ENCODE data around the gene MTX2. TPM values are rescaled to one million over a fixed set of nuclear protein-coding genes. Genes with fewer than 3 reads are reported as not detected.

Gene MTX2
- total and polyA plus RNA-seq, 2 experiments from 2014 or later, result 47.9 to 61.8 TPM

DNA sequence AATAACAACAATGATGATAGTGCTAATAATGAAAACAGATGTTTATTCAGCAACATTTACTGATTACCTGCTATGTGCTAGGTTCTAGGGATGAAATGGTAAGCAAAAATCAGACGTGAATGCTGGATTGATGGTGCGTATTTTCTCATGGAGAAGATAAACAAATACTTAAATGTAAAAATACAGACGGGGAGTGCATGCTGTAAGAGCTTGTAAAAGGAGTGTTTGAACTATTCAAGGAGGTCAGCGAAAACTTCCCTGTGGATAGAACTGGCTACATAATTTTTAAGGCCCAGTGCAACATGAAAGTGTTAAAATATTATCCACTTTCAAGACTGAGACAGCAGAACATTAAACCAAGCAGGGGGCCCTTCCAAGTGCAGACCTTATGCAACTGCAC is 22.1 kb downstream of the MTX2 start:
- Histone ChIP-seq H3K36me3 (ENCODE audit: low read depth) (no peaks in the 10 kb centered on the region), H4K20me1 (ENCODE audit: insufficient read depth) (no peaks in the 10 kb centered on the region), H3K9me3 (ENCODE audit: low read depth) (no peaks in the 10 kb centered on the region), H3K79me2 (ENCODE audit: insufficient read depth) (peaks cover 98% of the 10 kb centered on the region), H3K4me3 (no peak overlapping the region), H3K27me3 (replicated peaks; ENCODE audit: insufficient read depth) (no peaks in the 10 kb centered on the region), H3F3A (ENCODE audit: insufficient read depth) (no peaks in the 10 kb centered on the region), H3K27ac (no peak overlapping the region), H3K9me2 (ENCODE audit: insufficient read depth) (no peaks in the 10 kb centered on the region), H3K4me1 (ENCODE audit: insufficient read depth) (peaks cover 7% of the 10 kb centered on the region), H3K4me2 (ENCODE audit: unreplicated experiment) (no peak overlapping the region), H3K9ac (no peak overlapping the region), H2AFZ (no peak overlapping the region)
- no peak for DNase-seq
- in situ Hi-C loops (cut with MboI), result no loop called here
- TF ChIP-seq EZH2phosphoT487 (IDR thresholded peaks at IDR 0.05; ENCODE audit: insufficient read depth, low read depth) (no peak), EZH2 (IDR thresholded peaks at IDR 0.05; ENCODE audit: insufficient read depth, poor library complexity, severe bottlenecking) (no peak)
- WGBS, 2 experiments (ENCODE audit: low coverage in 1 of 2, low lambda C conversion rate in 2 of 2, missing lambda C conversion rate in 2 of 2), result 87 to 90% methylated on average over 4 of the region's 4 CpGs

DNA sequence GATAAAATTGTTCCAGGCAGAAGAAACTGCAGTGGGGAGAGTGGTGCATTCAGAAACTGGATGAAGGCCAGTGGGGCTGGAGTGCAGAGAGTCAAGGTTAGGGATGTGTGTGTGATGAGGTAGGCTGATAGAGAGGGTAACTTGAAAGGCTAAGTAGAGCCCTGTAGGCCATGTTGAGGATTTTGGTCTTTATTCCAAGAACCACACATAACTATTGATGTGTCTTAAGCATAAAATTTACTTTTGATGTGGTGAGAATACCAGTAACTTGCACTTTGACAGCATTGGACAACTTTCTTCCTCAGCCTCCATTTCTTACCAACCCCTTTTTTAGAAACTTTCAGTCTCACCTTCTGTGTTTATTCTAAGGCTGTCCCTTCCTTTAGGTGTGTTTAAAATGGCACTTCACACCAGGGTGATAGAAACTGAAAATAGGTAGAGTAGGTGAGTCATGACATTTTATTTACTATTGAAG is 22.6 kb downstream of the MTX2 start:
- Histone ChIP-seq H3K4me3 (no peak overlapping the region), H3K79me2 (ENCODE audit: insufficient read depth) (peaks cover 98% of the 10 kb centered on the region)

DNA sequence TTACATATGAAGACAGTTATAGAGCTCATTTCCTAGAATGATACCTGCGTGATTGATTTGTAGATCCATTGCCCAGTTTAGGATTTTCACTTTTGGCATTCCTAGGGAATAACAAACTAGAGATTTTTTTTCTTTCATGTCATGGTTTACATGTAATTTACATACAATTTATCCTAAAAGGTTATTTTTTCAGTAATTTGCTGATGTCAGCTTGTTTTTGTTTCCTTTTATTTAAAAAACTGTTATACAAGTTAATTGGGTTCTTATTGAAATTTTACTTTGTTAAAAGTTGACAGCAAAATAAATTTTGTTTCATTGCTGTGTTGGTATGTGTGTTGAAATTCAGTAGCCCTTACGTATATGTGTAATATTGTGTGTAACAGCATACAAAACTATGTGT is 23.4 kb downstream of the MTX2 start:
- no peak overlapping the region for H3K4me2 ChIP-seq (ENCODE audit: unreplicated experiment)

More for the DNA sequence above, 22.6 kb downstream of the MTX2 start:
- no peak for TF ChIP-seq EZH2phosphoT487 (IDR thresholded peaks at IDR 0.05; ENCODE audit: insufficient read depth, low read depth)
- TF ChIP-seq EZH2 (IDR thresholded peaks at IDR 0.05; ENCODE audit: insufficient read depth, poor library complexity, severe bottlenecking), result no peak
- no peak overlapping the region for H3K27ac ChIP-seq
- DNase-seq, result no peak
- H3K36me3 ChIP-seq (ENCODE audit: low read depth), result no peaks in the 10 kb centered on the region
- no peaks in the 10 kb centered on the region for H3K9me3 ChIP-seq (ENCODE audit: low read depth)
- H3K27me3 ChIP-seq (replicated peaks; ENCODE audit: insufficient read depth), result no peaks in the 10 kb centered on the region
- peaks cover 11% of the 10 kb centered on the region for H3K4me1 ChIP-seq (ENCODE audit: insufficient read depth)
- in situ Hi-C loops (cut with MboI), result no loop called here
- H2AFZ ChIP-seq, result no peak overlapping the region
- H3K4me2 ChIP-seq (ENCODE audit: unreplicated experiment), result no peak overlapping the region
- no peak overlapping the region for H3K9ac ChIP-seq
- 0 out of 2 replicates have a peak, but pooled peaks cover 4% of the 10 kb centered on the region for H4K20me1 ChIP-seq (ENCODE audit: insufficient read depth)
- H3K9me2 ChIP-seq (ENCODE audit: insufficient read depth), result no peaks in the 10 kb centered on the region
- no peaks in the 10 kb centered on the region for H3F3A ChIP-seq (ENCODE audit: insufficient read depth)

DNA sequence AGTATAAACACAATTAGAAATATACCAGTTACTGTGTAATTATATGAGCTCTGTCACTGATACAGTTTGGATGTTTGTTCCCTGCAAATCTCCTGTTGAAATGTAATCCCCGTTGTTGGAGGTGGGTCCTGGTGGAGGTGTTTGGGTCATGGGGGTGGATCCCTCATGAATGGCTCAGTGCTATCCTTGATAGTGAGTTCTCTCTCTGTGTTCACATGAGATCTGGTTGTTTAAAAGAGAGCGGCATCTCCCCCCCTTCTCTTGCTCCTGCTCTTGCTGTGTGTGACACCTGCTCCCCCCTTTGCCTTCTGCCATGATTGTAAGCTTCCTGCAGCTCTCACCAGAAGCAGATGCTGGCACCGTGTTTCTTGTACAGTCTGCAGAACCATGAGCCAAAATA is 24.1 kb downstream of the MTX2 start:
- Histone ChIP-seq H3K4me1 (ENCODE audit: insufficient read depth) (peaks cover 13% of the 10 kb centered on the region), H2AFZ (no peak overlapping the region), H3K4me2 (ENCODE audit: unreplicated experiment) (no peak overlapping the region), H3K27ac (no peak overlapping the region), H3K9ac (no peak overlapping the region), H4K20me1 (ENCODE audit: insufficient read depth) (0 out of 2 replicates have a peak, but pooled peaks cover 5% of the 10 kb centered on the region), H3K9me3 (ENCODE audit: low read depth) (no peaks in the 10 kb centered on the region), H3K27me3 (replicated peaks; ENCODE audit: insufficient read depth) (no peaks in the 10 kb centered on the region), H3K4me3 (no peak overlapping the region), H3K9me2 (ENCODE audit: insufficient read depth) (no peaks in the 10 kb centered on the region), H3K36me3 (ENCODE audit: low read depth) (no peaks in the 10 kb centered on the region), H3K79me2 (ENCODE audit: insufficient read depth) (peaks cover 88% of the 10 kb centered on the region), H3F3A (ENCODE audit: insufficient read depth) (no peaks in the 10 kb centered on the region)
- in situ Hi-C loops (cut with MboI), result no loop called here
- 68 to 69% methylated on average over 3 of the region's 3 CpGs for WGBS, 2 experiments (ENCODE audit: low coverage in 1 of 2, low lambda C conversion rate in 2 of 2, missing lambda C conversion rate in 2 of 2)
- TF ChIP-seq EZH2 (IDR thresholded peaks at IDR 0.05; ENCODE audit: insufficient read depth, poor library complexity, severe bottlenecking) (no peak), EZH2phosphoT487 (IDR thresholded peaks at IDR 0.05; ENCODE audit: insufficient read depth, low read depth) (no peak)
- DNase-seq, result no peak

More for the DNA sequence above, 23.4 kb downstream of the MTX2 start:
- WGBS, 2 experiments (ENCODE audit: low coverage in 1 of 2, low lambda C conversion rate in 2 of 2, missing lambda C conversion rate in 2 of 2), result 98% methylated on average over 2 of the region's 2 CpGs
- Histone ChIP-seq H3K79me2 (ENCODE audit: insufficient read depth) (peaks cover 96% of the 10 kb centered on the region), H3K27me3 (replicated peaks; ENCODE audit: insufficient read depth) (no peaks in the 10 kb centered on the region), H3K9ac (no peak overlapping the region), H2AFZ (no peak overlapping the region), H3K9me2 (ENCODE audit: insufficient read depth) (no peaks in the 10 kb centered on the region), H3K4me3 (no peak overlapping the region), H3K9me3 (ENCODE audit: low read depth) (no peaks in the 10 kb centered on the region), H3K36me3 (ENCODE audit: low read depth) (no peaks in the 10 kb centered on the region), H3K27ac (no peak overlapping the region), H3F3A (ENCODE audit: insufficient read depth) (no peaks in the 10 kb centered on the region), H3K4me1 (ENCODE audit: insufficient read depth) (peaks cover 13% of the 10 kb centered on the region), H4K20me1 (ENCODE audit: insufficient read depth) (0 out of 2 replicates have a peak, but pooled peaks cover 5% of the 10 kb centered on the region)
- in situ Hi-C loops (cut with MboI), result no loop called here
- TF ChIP-seq EZH2phosphoT487 (IDR thresholded peaks at IDR 0.05; ENCODE audit: insufficient read depth, low read depth) (no peak), EZH2 (IDR thresholded peaks at IDR 0.05; ENCODE audit: insufficient read depth, poor library complexity, severe bottlenecking) (no peak)
- no peak for DNase-seq

DNA sequence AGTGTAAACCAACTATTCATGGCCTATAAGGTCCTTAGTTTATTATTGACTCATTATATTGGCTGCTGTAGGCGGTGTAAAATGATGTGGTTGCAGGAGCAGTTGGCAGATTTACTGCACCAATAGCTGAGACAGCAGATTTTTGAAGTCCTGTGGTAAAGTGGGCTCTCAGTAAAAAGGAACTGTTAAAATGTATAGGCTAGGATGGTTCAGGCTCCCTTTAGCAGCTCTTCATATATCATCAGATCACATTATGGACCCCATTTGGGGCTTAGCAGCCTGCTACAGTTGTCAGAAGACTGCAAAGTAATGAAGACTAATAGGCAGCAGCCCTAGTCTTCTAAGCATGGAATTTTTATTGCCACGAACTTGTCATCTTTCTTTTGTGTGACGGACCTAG is 27.8 kb downstream of the MTX2 start:
- H3K9me3 ChIP-seq (ENCODE audit: low read depth), result no peaks in the 10 kb centered on the region
- H2AFZ ChIP-seq, result no peak overlapping the region
- DNase-seq, result no peak
- WGBS, 2 experiments (ENCODE audit: low coverage in 1 of 2, low lambda C conversion rate in 2 of 2, missing lambda C conversion rate in 2 of 2), result 90 to 91% methylated on average over 3 of the region's 3 CpGs
- peaks cover 51% of the 10 kb centered on the region for H3K79me2 ChIP-seq (ENCODE audit: insufficient read depth)
- no peak for TF ChIP-seq EZH2phosphoT487 (IDR thresholded peaks at IDR 0.05; ENCODE audit: insufficient read depth, low read depth)
- no peak for TF ChIP-seq EZH2 (IDR thresholded peaks at IDR 0.05; ENCODE audit: insufficient read depth, poor library complexity, severe bottlenecking)
- in situ Hi-C loops (cut with MboI), result no loop called here
- H3K9me2 ChIP-seq (ENCODE audit: insufficient read depth), result no peaks in the 10 kb centered on the region
- 0 out of 2 replicates have a peak, but pooled peaks cover 5% of the 10 kb centered on the region for H4K20me1 ChIP-seq (ENCODE audit: insufficient read depth)
- H3K4me2 ChIP-seq (ENCODE audit: unreplicated experiment), result no peak overlapping the region
- no peaks in the 10 kb centered on the region for H3K27me3 ChIP-seq (replicated peaks; ENCODE audit: insufficient read depth)
- no peaks in the 10 kb centered on the region for H3F3A ChIP-seq (ENCODE audit: insufficient read depth)
- no peak overlapping the region for H3K27ac ChIP-seq
- no peak overlapping the region for H3K4me3 ChIP-seq
- peaks cover 13% of the 10 kb centered on the region for H3K4me1 ChIP-seq (ENCODE audit: insufficient read depth)
- no peak overlapping the region for H3K9ac ChIP-seq
- no peaks in the 10 kb centered on the region for H3K36me3 ChIP-seq (ENCODE audit: low read depth)
